Loucy (cell line): ENCODE measurements around the gene SP1.

Source experiments
- CTCF ChIP-seq: fragments of 200-600 bp; sonication (generic); conservative IDR thresholded peaks from 2 replicates; pipeline ENCODE4 v1.5.1; 2014; ENCODE audit warnings: mild to moderate bottlenecking, antibody characterized with exemption, low read length
- EZH2phosphoT487 ChIP-seq: fragments of 200-600 bp; IDR thresholded peaks from 2 replicates; pipeline ENCODE4 v1.6.1; 2018; ENCODE audit warnings: antibody characterized with exemption, mild to moderate bottlenecking, moderate library complexity, borderline replicate concordance

GRCh38 chr12:53333845-53334244 is 46.1 kb upstream of the SP1 start:
- no peak for TF ChIP-seq CTCF
- no peak for TF ChIP-seq EZH2phosphoT487
